Right atrium auricular region (tissue), 2 donors: ENCODE data around the gene RAET1G. TPM values are rescaled to one million over a fixed set of nuclear protein-coding genes. Genes with fewer than 3 reads are reported as not detected.

Experiments
- DNase-seq: peaks from one replicate; pipeline ENCODE4 v3.0.0-alpha.2; 2019; ENCODE audit warnings: low spot score
- H3K27ac ChIP-seq, 2 donors: fragments of 200-600 bp; sonication (generic); 1 replicate in 1 of 2; 2 replicates in 1 of 2; pipeline ENCODE4 v1.5.1; 2016 to 2019
- H3K27me3 ChIP-seq, 2 donors: fragments of 200-600 bp; sonication (generic); one replicate each; pipeline versions ENCODE4 v1.5.1 to v1.6.0; 2017 to 2019
- H3K36me3 ChIP-seq: fragments of 200-600 bp; sonication (generic); one replicate; pipeline ENCODE4 v1.5.1; 2016
- H3K4me1 ChIP-seq, 2 donors: fragments of 200-600 bp; sonication (generic); one replicate each; pipeline versions ENCODE4 v1.5.1 to v1.6.0; 2017 to 2019
- H3K4me3 ChIP-seq, 2 donors: fragments of 200-600 bp; sonication (generic); 1 replicate in 1 of 2; 2 replicates in 1 of 2; pipeline ENCODE4 v1.5.1; 2017 to 2019; ENCODE audit warnings: mild to moderate bottlenecking in 1 of 2, moderate library complexity in 1 of 2
- H3K9me3 ChIP-seq, 2 donors: fragments of 200-600 bp; sonication (generic); one replicate each; pipeline ENCODE4 v1.5.1; 2019
- CTCF ChIP-seq, 2 donors: fragments of 200-600 bp; sonication (generic); IDR thresholded peaks; one replicate each; pipeline ENCODE4 v1.5.1; 2019; ENCODE audit warnings: antibody characterized with exemption in 2 of 2
- total RNA-seq, 2 donors: library from RNA; depleted of rRNA; stranded (reverse); fragments of >200 nt; gene quantifications; one replicate each; pipeline ENCODE4 v1.1.0, GENCODE V29; 2016

The RAET1G gene
- total RNA-seq, 2 donors from 2014 or later: 1.5 to 1.6 TPM

- no peaks in the 10 kb centered on the region for H3K36me3 ChIP-seq
- H3K4me3 ChIP-seq: peak overlapping the region; percentile 23 to 48
- no peak overlapping the region for H3K27ac ChIP-seq
- peak; percentile 57 for DNase-seq
- peaks cover 14 to 15% of the 10 kb centered on the region in 2 donors for H3K27me3 ChIP-seq
- peaks cover 0 to 20% of the 10 kb centered on the region in 2 donors for H3K4me1 ChIP-seq
- no peak for TF ChIP-seq CTCF (IDR thresholded peaks at IDR 0.05)
- no peaks in the 10 kb centered on the region for H3K9me3 ChIP-seq
Measured at GRCh38 chr6:149964308-149965193, 41.6 kb upstream of the RAET1G start.

- Histone ChIP-seq H3K36me3 (no peaks in the 10 kb centered on the region), H3K9me3 (no peaks in the 10 kb centered on the region), H3K4me3 (peak within 1 kb of the TSS; percentile 23 to 48), H3K27me3 (peaks cover 14 to 15% of the 10 kb centered on the region in 2 donors), H3K4me1 (peaks cover 0 to 20% of the 10 kb centered on the region in 2 donors), H3K27ac (no peak within 1 kb of the TSS)
- peak in 1 of 2 donors; percentile 16 for TF ChIP-seq CTCF (IDR thresholded peaks at IDR 0.05)
- DNase-seq: peak; percentile 90
Measured at GRCh38 chr6:149963462-149964307, 40.8 kb upstream of the RAET1G start, which contains the start of gene ULBP1. Gene ULBP1, plus strand, starts transcription at chr6:149963943. Its CDS starts 107 bp downstream, at chr6:149964050.

- H3K4me1 ChIP-seq: peaks cover 0 to 20% of the 10 kb centered on the region in 2 donors
- H3K27ac ChIP-seq: no peak overlapping the region
- peak; percentile 54 for DNase-seq
- no peak for TF ChIP-seq CTCF (IDR thresholded peaks at IDR 0.05)
- peaks cover 14 to 15% of the 10 kb centered on the region in 2 donors for H3K27me3 ChIP-seq
- H3K9me3 ChIP-seq: no peaks in the 10 kb centered on the region
- peak overlapping the region; percentile 23 to 48 for H3K4me3 ChIP-seq
- H3K36me3 ChIP-seq: no peaks in the 10 kb centered on the region
Measured at GRCh38 chr6:149963212-149963461, 40.2 kb upstream of the RAET1G start.

- Histone ChIP-seq H3K4me3 (no peak overlapping the region), H3K4me1 (peaks cover 0 to 20% of the 10 kb centered on the region in 2 donors)
Measured at GRCh38 chr6:149962461-149963211, 39.7 kb upstream of the RAET1G start.

More at GRCh38 chr6:149962461-149963211, 39.7 kb upstream of the RAET1G start:
- Histone ChIP-seq H3K36me3 (no peaks in the 10 kb centered on the region), H3K9me3 (no peaks in the 10 kb centered on the region), H3K27me3 (peaks cover 14 to 15% of the 10 kb centered on the region in 2 donors), H3K27ac (no peak overlapping the region)
- no peak for TF ChIP-seq CTCF (IDR thresholded peaks at IDR 0.05)
- peak; percentile 40 for DNase-seq
